Measurements from ENCODE around the gene BRD3OS.
A peak's percentile ranks its signal among the peaks of the same experiment; 100 is the strongest.
"Not testable (repeated sequence)": the region's sequence is repeated elsewhere in the genome, so short reads cannot be mapped to it uniquely, and the experiment has no call there.

BRD3OS gene

GRCh38 chr9:133982971-133983720, 42.1 kb upstream of the BRD3OS start:
- Mint-ChIP-seq H3K4me1 (ENCODE audit: low read depth) (no peaks in the 10 kb centered on the region), H3K27ac (no peak overlapping the region), H3K4me3 (no peak overlapping the region), H3K9me3 (no peaks in the 10 kb centered on the region), H3K36me3 (ENCODE audit: low read depth) (no peaks in the 10 kb centered on the region), H3K27me3 (no peaks in the 10 kb centered on the region)
- DNase-seq: no peak

- Mint-ChIP-seq H3K27me3 (peaks cover 15% of the 10 kb centered on the region), H3K4me3 (no peak overlapping the region), H3K9me3 (no peaks in the 10 kb centered on the region), H3K27ac (no peak overlapping the region), H3K4me1 (ENCODE audit: low read depth) (peaks cover 2% of the 10 kb centered on the region), H3K36me3 (ENCODE audit: low read depth) (no peaks in the 10 kb centered on the region)
- DNase-seq: no peak
Observed at GRCh38 chr9:133986061-133986460, 39.2 kb upstream of the BRD3OS start.

- DNase-seq: no peak
- Mint-ChIP-seq H3K27me3 (peaks cover 16% of the 10 kb centered on the region), H3K27ac (no peak overlapping the region), H3K36me3 (ENCODE audit: low read depth) (no peaks in the 10 kb centered on the region), H3K4me3 (no peak overlapping the region), H3K4me1 (ENCODE audit: low read depth) (peaks cover 2% of the 10 kb centered on the region), H3K9me3 (no peaks in the 10 kb centered on the region)
Observed at GRCh38 chr9:133986774-133987445, 38.4 kb upstream of the BRD3OS start.

GRCh38 chr9:133987446-133987788, 37.9 kb upstream of the BRD3OS start:
- peaks cover 2% of the 10 kb centered on the region for H3K4me1 Mint-ChIP-seq (ENCODE audit: low read depth)
- no peaks in the 10 kb centered on the region for H3K36me3 Mint-ChIP-seq (ENCODE audit: low read depth)
- H3K9me3 Mint-ChIP-seq: no peaks in the 10 kb centered on the region
- no peak overlapping the region for H3K27ac Mint-ChIP-seq
- peaks cover 16% of the 10 kb centered on the region for H3K27me3 Mint-ChIP-seq
- H3K4me3 Mint-ChIP-seq: no peak overlapping the region
- no peak for DNase-seq

GRCh38 chr9:133987946-133988665, 37.2 kb upstream of the BRD3OS start:
- H3K4me1 Mint-ChIP-seq (ENCODE audit: low read depth): peaks cover 2% of the 10 kb centered on the region
- no peak overlapping the region for H3K4me3 Mint-ChIP-seq
- DNase-seq: no peak
- no peak overlapping the region for H3K27ac Mint-ChIP-seq
- no peaks in the 10 kb centered on the region for H3K9me3 Mint-ChIP-seq
- H3K36me3 Mint-ChIP-seq (ENCODE audit: low read depth): no peaks in the 10 kb centered on the region
- peaks cover 16% of the 10 kb centered on the region for H3K27me3 Mint-ChIP-seq

- not testable (repeated sequence) for H3K27ac Mint-ChIP-seq; H3K9me3 Mint-ChIP-seq; H3K4me1 Mint-ChIP-seq (ENCODE audit: low read depth); H3K4me3 Mint-ChIP-seq; H3K36me3 Mint-ChIP-seq (ENCODE audit: low read depth); DNase-seq
- peaks cover 16% of the 10 kb centered on the region for H3K27me3 Mint-ChIP-seq
Observed at GRCh38 chr9:133988771-133989170, 36.5 kb upstream of the BRD3OS start.

GRCh38 chr9:133989625-133990365, 35.5 kb upstream of the BRD3OS start:
- Mint-ChIP-seq H3K36me3 (ENCODE audit: low read depth) (no peaks in the 10 kb centered on the region), H3K4me1 (ENCODE audit: low read depth) (peaks cover 5% of the 10 kb centered on the region), H3K9me3 (no peaks in the 10 kb centered on the region), H3K4me3 (no peak overlapping the region), H3K27ac (no peak overlapping the region), H3K27me3 (peaks cover 20% of the 10 kb centered on the region)
- no peak for DNase-seq

GRCh38 chr9:133990366-133991213, 34.7 kb upstream of the BRD3OS start:
- Mint-ChIP-seq H3K4me1 (ENCODE audit: low read depth) (peaks cover 5% of the 10 kb centered on the region), H3K36me3 (ENCODE audit: low read depth) (no peaks in the 10 kb centered on the region), H3K4me3 (peak overlapping the region; percentile 61), H3K27ac (no peak overlapping the region), H3K9me3 (no peaks in the 10 kb centered on the region), H3K27me3 (peaks cover 20% of the 10 kb centered on the region)
- no peak for DNase-seq

GRCh38 chr9:133991214-133991921, 33.9 kb upstream of the BRD3OS start:
- H3K27me3 Mint-ChIP-seq: peaks cover 22% of the 10 kb centered on the region
- no peak overlapping the region for H3K27ac Mint-ChIP-seq
- H3K9me3 Mint-ChIP-seq: no peaks in the 10 kb centered on the region

GRCh38 chr9:133991964-133992779, 33.1 kb upstream of the BRD3OS start, which contains the start of gene VAV2:
VAV2 (minus strand) TSS chr9:133992324; CDS start chr9:133992278, 46 bp downstream.
- Mint-ChIP-seq H3K4me3 (peak within 1 kb of the TSS; percentile 69), H3K9me3 (no peaks in the 10 kb centered on the region), H3K27ac (no peak within 1 kb of the TSS), H3K27me3 (peaks cover 24% of the 10 kb centered on the region), H3K4me1 (ENCODE audit: low read depth) (peaks cover 5% of the 10 kb centered on the region), H3K36me3 (ENCODE audit: low read depth) (no peaks in the 10 kb centered on the region)
- peak; percentile 61 for DNase-seq

More at GRCh38 chr9:133991214-133991921, 33.9 kb upstream of the BRD3OS start:
- Mint-ChIP-seq H3K4me3 (peak overlapping the region; percentile 61), H3K4me1 (ENCODE audit: low read depth) (peaks cover 5% of the 10 kb centered on the region), H3K36me3 (ENCODE audit: low read depth) (no peaks in the 10 kb centered on the region)
- DNase-seq: no peak

GRCh38 chr9:133992780-133993634, 32.3 kb upstream of the BRD3OS start:
- Mint-ChIP-seq H3K4me1 (ENCODE audit: low read depth) (peaks cover 5% of the 10 kb centered on the region), H3K27me3 (peaks cover 24% of the 10 kb centered on the region), H3K4me3 (peak overlapping the region; percentile 61), H3K27ac (no peak overlapping the region), H3K36me3 (ENCODE audit: low read depth) (no peaks in the 10 kb centered on the region), H3K9me3 (no peaks in the 10 kb centered on the region)
- DNase-seq: peak; percentile 86
